ENCODE data around the gene PIK3R6.

PIK3R6 gene

GRCh38 chr17:8835106-8835505, 32.4 kb downstream of the PIK3R6 start:
- no peak for TF ChIP-seq ZBTB7A (IDR thresholded peaks at IDR 0.05; ENCODE audit: low read depth)
- no peak for TF ChIP-seq TAF1 (IDR thresholded peaks at IDR 0.05; ENCODE audit: low read depth)

DNA sequence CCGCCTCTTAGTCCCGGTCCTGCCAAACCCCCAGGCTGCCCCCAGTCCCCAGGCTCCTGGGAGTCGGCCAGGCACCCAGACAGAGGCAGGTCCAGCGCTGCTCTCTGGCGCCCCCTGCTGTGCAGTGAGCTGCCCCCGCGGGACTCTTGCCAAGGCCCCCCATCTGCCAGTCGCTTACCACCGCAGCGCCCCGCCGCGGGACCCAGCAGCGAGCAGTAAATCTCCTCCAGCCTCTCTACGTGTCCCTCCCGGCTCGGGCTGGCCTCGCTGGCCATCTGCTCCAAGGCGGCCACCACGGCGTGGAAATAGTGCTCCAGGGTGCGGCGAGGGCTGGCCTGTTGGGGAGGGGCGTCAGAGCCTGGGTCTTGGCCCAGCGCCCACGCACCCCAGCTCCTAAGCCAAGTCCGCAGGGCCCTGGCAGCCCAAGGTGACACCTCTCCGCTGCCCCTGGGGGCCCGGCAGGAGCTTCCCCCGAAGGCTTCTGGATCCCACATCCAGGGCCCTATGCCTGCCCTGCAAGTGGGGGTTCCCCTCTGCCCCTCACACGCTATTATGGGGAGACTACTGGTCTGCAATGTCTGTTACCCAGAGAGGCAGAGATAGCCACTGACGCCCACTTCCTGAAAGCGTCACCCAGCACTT, 34.6 kb downstream of the PIK3R6 start:
- TF ChIP-seq, protein P1, sequence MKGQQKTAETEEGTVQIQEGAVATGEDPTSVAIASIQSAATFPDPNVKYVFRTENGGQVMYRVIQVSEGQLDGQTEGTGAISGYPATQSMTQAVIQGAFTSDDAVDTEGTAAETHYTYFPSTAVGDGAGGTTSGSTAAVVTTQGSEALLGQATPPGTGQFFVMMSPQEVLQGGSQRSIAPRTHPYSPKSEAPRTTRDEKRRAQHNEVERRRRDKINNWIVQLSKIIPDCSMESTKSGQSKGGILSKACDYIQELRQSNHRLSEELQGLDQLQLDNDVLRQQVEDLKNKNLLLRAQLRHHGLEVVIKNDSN (IDR thresholded peaks at IDR 0.05), result no peak
- TF ChIP-seq YY1 (IDR thresholded peaks at IDR 0.05; ENCODE audit: low read depth) (0 out of 2 replicates have a peak, but pooled peaks have one; percentile 29), TEAD4 (IDR thresholded peaks at IDR 0.05) (no peak), RAD21 (IDR thresholded peaks at IDR 0.05; ENCODE audit: low read depth) (peak; percentile 48), NFIC (IDR thresholded peaks at IDR 0.05) (peak; percentile 95), TCF12 (IDR thresholded peaks at IDR 0.05; ENCODE audit: low read depth) (peak; percentile 70), ZBTB7A (IDR thresholded peaks at IDR 0.05; ENCODE audit: low read depth) (peak; percentile 76), TAF1 (IDR thresholded peaks at IDR 0.05; ENCODE audit: low read depth) (no peak)
- TF ChIP-seq, protein P2, sequence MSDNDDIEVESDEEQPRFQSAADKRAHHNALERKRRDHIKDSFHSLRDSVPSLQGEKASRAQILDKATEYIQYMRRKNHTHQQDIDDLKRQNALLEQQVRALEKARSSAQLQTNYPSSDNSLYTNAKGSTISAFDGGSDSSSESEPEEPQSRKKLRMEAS (IDR thresholded peaks at IDR 0.05), result no peak

DNA sequence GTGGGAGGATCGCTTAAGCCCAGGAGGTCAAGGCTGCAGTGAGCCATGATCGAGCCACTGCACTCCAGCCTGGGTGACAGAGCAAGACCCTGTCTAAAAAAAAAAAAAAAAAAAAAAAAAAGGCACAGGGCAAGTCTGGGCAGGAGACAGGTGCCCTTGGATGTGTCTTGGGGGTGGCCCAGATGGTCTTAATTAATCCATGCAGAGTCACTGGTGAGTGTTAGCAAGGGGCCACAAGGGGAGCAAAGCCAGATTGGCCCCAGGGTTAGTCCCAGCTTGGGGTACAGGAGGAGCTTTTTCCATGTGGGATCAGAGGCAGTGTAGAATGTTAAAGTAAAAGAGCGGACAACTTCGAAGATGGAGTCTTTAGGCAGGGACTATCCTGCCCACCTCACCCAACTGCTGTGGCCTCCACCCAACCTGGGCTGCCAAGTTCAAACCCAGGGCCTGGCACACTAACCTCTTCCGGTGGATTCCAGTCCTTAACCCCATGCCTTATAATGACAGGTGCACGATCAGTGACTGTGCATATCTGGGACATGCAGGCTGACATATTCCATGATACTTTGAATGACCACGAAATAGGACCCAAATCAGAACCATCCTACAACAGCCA, 36.1 kb downstream of the PIK3R6 start:
- TF ChIP-seq TEAD4 (IDR thresholded peaks at IDR 0.05) (no peak), ZBTB7A (IDR thresholded peaks at IDR 0.05; ENCODE audit: low read depth) (no peak), CEBPB (IDR thresholded peaks at IDR 0.05) (no peak), RAD21 (IDR thresholded peaks at IDR 0.05; ENCODE audit: low read depth) (no peak), TAF1 (IDR thresholded peaks at IDR 0.05; ENCODE audit: low read depth) (no peak), FOXM1 (IDR thresholded peaks at IDR 0.05; ENCODE audit: borderline replicate concordance, low read depth) (no peak), NFIC (IDR thresholded peaks at IDR 0.05) (no peak), TCF12 (IDR thresholded peaks at IDR 0.05; ENCODE audit: low read depth) (no peak), EGR1 (IDR thresholded peaks at IDR 0.05) (no peak), REST (IDR thresholded peaks at IDR 0.05; ENCODE audit: low read depth) (no peak), CREB1 (IDR thresholded peaks at IDR 0.05; ENCODE audit: low read depth) (no peak), EP300 (IDR thresholded peaks at IDR 0.05; ENCODE audit: borderline replicate concordance) (no peak), YY1 (IDR thresholded peaks at IDR 0.05; ENCODE audit: low read depth) (no peak)
- TF ChIP-seq, protein P1 (IDR thresholded peaks at IDR 0.05), result no peak
- TF ChIP-seq, protein P2 (IDR thresholded peaks at IDR 0.05), result no peak

- TF ChIP-seq TEAD4 (IDR thresholded peaks at IDR 0.05) (no peak), YY1 (IDR thresholded peaks at IDR 0.05; ENCODE audit: low read depth) (no peak), TCF12 (IDR thresholded peaks at IDR 0.05; ENCODE audit: low read depth) (no peak), CREB1 (IDR thresholded peaks at IDR 0.05; ENCODE audit: low read depth) (no peak), NFIC (IDR thresholded peaks at IDR 0.05) (no peak), FOXM1 (IDR thresholded peaks at IDR 0.05; ENCODE audit: borderline replicate concordance, low read depth) (no peak), RAD21 (IDR thresholded peaks at IDR 0.05; ENCODE audit: low read depth) (no peak), ZBTB7A (IDR thresholded peaks at IDR 0.05; ENCODE audit: low read depth) (no peak), REST (IDR thresholded peaks at IDR 0.05; ENCODE audit: low read depth) (no peak), TAF1 (IDR thresholded peaks at IDR 0.05; ENCODE audit: low read depth) (no peak), EGR1 (IDR thresholded peaks at IDR 0.05) (no peak)
- TF ChIP-seq, protein P1 (IDR thresholded peaks at IDR 0.05), result no peak
- TF ChIP-seq, protein P2 (IDR thresholded peaks at IDR 0.05), result no peak
Observed at GRCh38 chr17:8830141-8830540, 37.3 kb downstream of the PIK3R6 start.

Measured in Ishikawa (cell line).